Fibroblast of villous mesenchyme (primary cell): ENCODE measurements around the gene TGFBR3. TPM values are rescaled to one million over a fixed set of nuclear protein-coding genes. Genes with fewer than 3 reads are reported as not detected.

ENCODE experiments used
- DNase-seq: peaks from one replicate; pipeline ENCODE4 v3.0.0-alpha.2; 2010; ENCODE audit warnings: low read depth
- H3K4me3 ChIP-seq: 2 replicates; pipeline ENCODE4 v1.5.1; 2011; ENCODE audit warnings: low read depth, mild to moderate bottlenecking, low read length
- total RNA-seq: library from RNA; depleted of rRNA; stranded (reverse); fragments of >200 nt; gene quantifications from 2 replicates; pipeline ENCODE4 v1.2.3, GENCODE V29; 2012
- TF ChIP-seq, protein P1 (sequence below): IDR thresholded peaks from 2 replicates; pipeline ENCODE4 v1.5.1; 2012; ENCODE audit warnings: low read depth, mild to moderate bottlenecking, low read length; ENCODE audit not compliant: insufficient read depth

TGFBR3 gene
- total RNA-seq, 1 donor = 17.7 TPM

- peak; percentile 35 for DNase-seq
- TF ChIP-seq, protein P1, sequence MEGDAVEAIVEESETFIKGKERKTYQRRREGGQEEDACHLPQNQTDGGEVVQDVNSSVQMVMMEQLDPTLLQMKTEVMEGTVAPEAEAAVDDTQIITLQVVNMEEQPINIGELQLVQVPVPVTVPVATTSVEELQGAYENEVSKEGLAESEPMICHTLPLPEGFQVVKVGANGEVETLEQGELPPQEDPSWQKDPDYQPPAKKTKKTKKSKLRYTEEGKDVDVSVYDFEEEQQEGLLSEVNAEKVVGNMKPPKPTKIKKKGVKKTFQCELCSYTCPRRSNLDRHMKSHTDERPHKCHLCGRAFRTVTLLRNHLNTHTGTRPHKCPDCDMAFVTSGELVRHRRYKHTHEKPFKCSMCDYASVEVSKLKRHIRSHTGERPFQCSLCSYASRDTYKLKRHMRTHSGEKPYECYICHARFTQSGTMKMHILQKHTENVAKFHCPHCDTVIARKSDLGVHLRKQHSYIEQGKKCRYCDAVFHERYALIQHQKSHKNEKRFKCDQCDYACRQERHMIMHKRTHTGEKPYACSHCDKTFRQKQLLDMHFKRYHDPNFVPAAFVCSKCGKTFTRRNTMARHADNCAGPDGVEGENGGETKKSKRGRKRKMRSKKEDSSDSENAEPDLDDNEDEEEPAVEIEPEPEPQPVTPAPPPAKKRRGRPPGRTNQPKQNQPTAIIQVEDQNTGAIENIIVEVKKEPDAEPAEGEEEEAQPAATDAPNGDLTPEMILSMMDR = no peak
- H3K4me3 ChIP-seq = peak overlapping the region; percentile 97
Measured at GRCh38 chr1:91884459-91885212, 1.3 kb downstream of the TGFBR3 start.

DNA sequence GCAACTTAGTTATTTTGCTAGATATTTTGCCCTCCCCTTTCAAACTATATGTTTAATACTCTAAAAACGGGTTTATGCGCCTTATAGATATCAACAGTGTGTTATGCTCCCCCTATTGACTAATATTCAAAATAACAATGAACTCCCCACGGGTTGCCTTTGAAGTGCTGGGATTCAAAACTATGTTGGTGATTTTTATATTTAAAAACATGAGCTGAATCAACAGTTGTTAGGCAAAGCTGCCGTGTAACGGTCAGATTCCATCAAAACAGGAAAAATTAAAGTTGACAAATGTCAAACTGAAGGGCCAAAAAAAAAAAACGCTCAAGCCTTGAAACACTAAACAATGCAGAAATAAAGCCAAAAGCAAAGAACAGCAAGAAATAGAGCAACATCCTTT lies 2.5 kb downstream of the TGFBR3 start:
- peak overlapping the region; percentile 97 for H3K4me3 ChIP-seq
- peak; percentile 56 for DNase-seq
- TF ChIP-seq, protein P1 = peak; percentile 44

DNA sequence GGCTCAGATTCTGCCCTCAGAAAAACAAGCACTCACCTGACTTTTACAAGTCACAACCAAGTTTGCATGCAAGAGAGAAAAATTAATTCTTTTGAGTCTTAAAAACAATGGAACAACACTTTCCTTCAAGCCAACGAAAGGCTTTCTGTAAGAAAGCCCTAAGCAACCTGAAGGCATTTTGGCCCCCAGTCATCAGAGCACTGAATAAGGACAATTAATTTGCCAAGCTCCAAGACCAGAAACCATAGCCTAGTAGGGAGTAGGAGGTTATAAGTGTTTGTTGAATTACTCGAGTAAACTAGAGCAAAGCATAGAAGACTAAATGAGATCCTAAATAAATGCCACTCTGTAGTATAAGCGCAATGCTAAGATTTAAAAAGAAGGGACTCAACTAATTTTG lies 4.7 kb downstream of the TGFBR3 start:
- DNase-seq = no peak
- TF ChIP-seq, protein P1 = no peak
- H3K4me3 ChIP-seq = no peak overlapping the region

- H3K4me3 ChIP-seq = no peak overlapping the region
- TF ChIP-seq, protein P1 = no peak
- DNase-seq = no peak
Measured at GRCh38 chr1:91879733-91880132, 6.2 kb downstream of the TGFBR3 start.

GRCh38 chr1:91877574-91878208 lies 8.3 kb downstream of the TGFBR3 start:
- no peak overlapping the region for H3K4me3 ChIP-seq
- TF ChIP-seq, protein P1 = no peak
- DNase-seq = no peak

GRCh38 chr1:91876781-91877573 lies 9.0 kb downstream of the TGFBR3 start:
- TF ChIP-seq, protein P1 = no peak
- no peak for DNase-seq
- no peak overlapping the region for H3K4me3 ChIP-seq
